OCI-LY1 (cell line): ENCODE results near the gene ZNG1B.
"Not testable (repeated sequence)": the region's sequence is repeated elsewhere in the genome, so short reads cannot be mapped to it uniquely, and the experiment has no call there.

Experiments
- EZH2 ChIP-seq: fragments of 200-600 bp; sonication (generic), shearing (Covaris generic); IDR thresholded peaks from 2 replicates; pipeline ENCODE4 v1.8.0; 2017; ENCODE audit warnings: borderline replicate concordance, mixed run types, mild to moderate bottlenecking, antibody characterized with exemption, low read length, moderate library complexity, mixed read lengths
- TF ChIP-seq, protein P1 (sequence below): fragments of 200-600 bp; sonication (generic), shearing (Covaris generic); IDR thresholded peaks from 2 replicates; pipeline ENCODE4 v1.5.1; 2017; ENCODE audit warnings: mild to moderate bottlenecking, antibody characterized with exemption, low read length, moderate library complexity, mixed read lengths

DNA sequence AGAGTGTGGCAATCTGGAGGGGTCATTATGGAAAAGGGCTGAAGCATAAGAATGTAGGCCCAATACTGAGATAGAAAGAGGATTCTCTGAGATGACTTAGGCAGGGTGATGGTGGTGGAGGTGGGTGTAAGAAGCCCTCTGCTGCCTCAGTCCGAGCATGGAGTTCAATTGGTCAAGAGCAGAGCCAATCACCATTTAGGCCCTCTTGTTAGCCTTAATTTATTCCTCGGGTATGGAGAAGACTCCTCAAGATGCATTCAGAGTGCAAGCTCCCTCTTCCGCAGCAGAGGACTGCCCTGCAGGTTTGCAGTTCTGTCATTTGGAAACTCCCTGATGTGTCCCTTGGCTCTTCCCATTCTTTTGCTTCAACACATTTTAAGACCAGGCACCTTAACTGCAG lies 78.5 kb downstream of the ZNG1B start:
- TF ChIP-seq, protein P1, sequence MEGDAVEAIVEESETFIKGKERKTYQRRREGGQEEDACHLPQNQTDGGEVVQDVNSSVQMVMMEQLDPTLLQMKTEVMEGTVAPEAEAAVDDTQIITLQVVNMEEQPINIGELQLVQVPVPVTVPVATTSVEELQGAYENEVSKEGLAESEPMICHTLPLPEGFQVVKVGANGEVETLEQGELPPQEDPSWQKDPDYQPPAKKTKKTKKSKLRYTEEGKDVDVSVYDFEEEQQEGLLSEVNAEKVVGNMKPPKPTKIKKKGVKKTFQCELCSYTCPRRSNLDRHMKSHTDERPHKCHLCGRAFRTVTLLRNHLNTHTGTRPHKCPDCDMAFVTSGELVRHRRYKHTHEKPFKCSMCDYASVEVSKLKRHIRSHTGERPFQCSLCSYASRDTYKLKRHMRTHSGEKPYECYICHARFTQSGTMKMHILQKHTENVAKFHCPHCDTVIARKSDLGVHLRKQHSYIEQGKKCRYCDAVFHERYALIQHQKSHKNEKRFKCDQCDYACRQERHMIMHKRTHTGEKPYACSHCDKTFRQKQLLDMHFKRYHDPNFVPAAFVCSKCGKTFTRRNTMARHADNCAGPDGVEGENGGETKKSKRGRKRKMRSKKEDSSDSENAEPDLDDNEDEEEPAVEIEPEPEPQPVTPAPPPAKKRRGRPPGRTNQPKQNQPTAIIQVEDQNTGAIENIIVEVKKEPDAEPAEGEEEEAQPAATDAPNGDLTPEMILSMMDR, result not testable (repeated sequence)
- not testable (repeated sequence) for TF ChIP-seq EZH2
